ENCODE data around the gene PPEF1.
"Not testable (repeated sequence)": the region's sequence is repeated elsewhere in the genome, so short reads cannot be mapped to it uniquely, and the experiment has no call there.

DNA sequence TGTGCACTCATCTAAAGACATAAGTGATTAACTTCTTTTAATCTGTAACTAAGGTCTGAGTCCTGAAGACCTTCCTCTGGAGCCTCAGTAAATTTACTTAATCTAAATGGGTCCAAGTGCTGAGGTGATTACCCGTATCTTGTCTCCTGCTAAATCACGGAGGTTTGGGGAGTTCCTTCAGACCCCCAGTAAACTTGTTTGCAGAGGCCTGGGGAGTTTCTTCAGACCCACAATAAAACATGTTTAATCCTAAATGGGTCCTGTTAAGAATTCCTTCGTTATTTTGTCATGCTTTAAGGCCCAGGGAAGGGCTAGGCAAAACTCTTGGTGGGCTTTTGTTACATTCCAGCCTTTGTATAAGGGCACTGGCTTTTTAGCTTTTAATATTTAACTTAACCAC lies 140.5 kb downstream of the PPEF1 start:
- not testable (repeated sequence) for TF ChIP-seq POLR2A, CTCF (IDR thresholded peaks at IDR 0.05)
